H9 (cell line): ENCODE data around the gene ERC1. TPM values are rescaled to one million over a fixed set of nuclear protein-coding genes. Genes with fewer than 3 reads are reported as not detected.

Experiments
- DNase-seq: peaks from one replicate; pipeline ENCODE4 v3.0.0-alpha.2; 2017
- H2AFZ ChIP-seq: one replicate; pipeline ENCODE4 v1.6.1; 2013; ENCODE audit warnings: mild to moderate bottlenecking, low read length, control low read depth, moderate library complexity
- H2AK5ac ChIP-seq: 2 replicates; pipeline ENCODE4 v1.6.1; 2013; ENCODE audit warnings: low read length, control low read depth, mixed read lengths; ENCODE audit not compliant: insufficient read length
- H2BK120ac ChIP-seq: one replicate; pipeline ENCODE4 v1.6.1; 2013; ENCODE audit warnings: low read depth, mild to moderate bottlenecking, low read length, control low read depth, inconsistent platforms; ENCODE audit not compliant: poor library complexity, severe bottlenecking
- H2BK12ac ChIP-seq: 2 replicates; pipeline ENCODE4 v1.6.1; 2013; ENCODE audit warnings: low read length, control low read depth, mixed read lengths, low read depth; ENCODE audit not compliant: insufficient read length
- H2BK15ac ChIP-seq: 2 replicates; pipeline ENCODE4 v1.6.1; 2013; ENCODE audit warnings: low read depth, low read length, control low read depth
- H2BK20ac ChIP-seq: one replicate; pipeline ENCODE4 v1.6.1; 2013; ENCODE audit warnings: low read depth, mild to moderate bottlenecking, low read length, control low read depth, inconsistent platforms; ENCODE audit not compliant: poor library complexity, severe bottlenecking
- H2BK5ac ChIP-seq: 2 replicates; pipeline ENCODE4 v1.6.1; 2013; ENCODE audit warnings: low read length, control low read depth, mixed read lengths; ENCODE audit not compliant: insufficient read length
- H3K14ac ChIP-seq: 2 replicates; pipeline ENCODE4 v1.6.1; 2013; ENCODE audit warnings: low read length, control low read depth; ENCODE audit not compliant: insufficient read depth
- H3K18ac ChIP-seq: 2 replicates; pipeline ENCODE4 v1.6.1; 2013; ENCODE audit warnings: low read depth, mild to moderate bottlenecking, mixed read lengths, low read length, control low read depth; ENCODE audit not compliant: insufficient read length
- H3K23ac ChIP-seq: 2 replicates; pipeline ENCODE4 v1.6.1; 2013; ENCODE audit warnings: low read length, control low read depth, mixed read lengths, low read depth; ENCODE audit not compliant: insufficient read length
- H3K23me2 ChIP-seq: 2 replicates; pipeline ENCODE4 v1.6.1; 2013; ENCODE audit warnings: low read depth, mild to moderate bottlenecking, mixed read lengths, low read length, control low read depth; ENCODE audit not compliant: insufficient read length, poor library complexity, severe bottlenecking
- H3K27ac ChIP-seq: 2 replicates; pipeline ENCODE4 v1.5.1; 2013; ENCODE audit warnings: low read length, control low read depth, mixed read lengths, low read depth; ENCODE audit not compliant: insufficient read length
- H3K27me3 ChIP-seq: 2 replicates; pipeline ENCODE4 v1.6.1; 2013; ENCODE audit warnings: low read length, control low read depth, inconsistent platforms; ENCODE audit not compliant: insufficient read depth
- H3K4ac ChIP-seq: 2 replicates; pipeline ENCODE4 v1.6.1; 2013; ENCODE audit warnings: low read depth, mild to moderate bottlenecking, control low read depth, inconsistent platforms, low read length, moderate library complexity
- H3K4me1 ChIP-seq: 2 replicates; pipeline ENCODE4 v1.6.1; 2013; ENCODE audit warnings: low read length, control low read depth, inconsistent platforms; ENCODE audit not compliant: insufficient read depth
- H3K4me2 ChIP-seq: 2 replicates; pipeline ENCODE4 v1.6.1; 2013; ENCODE audit warnings: low read length, control low read depth, mixed read lengths; ENCODE audit not compliant: insufficient read length, insufficient read depth
- H3K56ac ChIP-seq: 2 replicates; pipeline ENCODE4 v1.6.1; 2013; ENCODE audit warnings: low read depth, mild to moderate bottlenecking, mixed read lengths, low read length, control low read depth; ENCODE audit not compliant: insufficient read length
- H3K79me1 ChIP-seq: 2 replicates; pipeline ENCODE4 v1.6.1; 2013; ENCODE audit warnings: low read depth, mild to moderate bottlenecking, moderate library complexity, low read length, control low read depth, inconsistent platforms; ENCODE audit not compliant: insufficient read depth, poor library complexity, severe bottlenecking
- H3K79me2 ChIP-seq: 2 replicates; pipeline ENCODE4 v1.6.1; 2013; ENCODE audit warnings: low read length, control low read depth, inconsistent platforms; ENCODE audit not compliant: insufficient read depth
- H3K9ac ChIP-seq: 2 replicates; pipeline ENCODE4 v1.6.1; 2013; ENCODE audit warnings: low read length, control low read depth, mixed read lengths; ENCODE audit not compliant: insufficient read length; ENCODE audit errors: extremely low read depth
- H3K9me3 ChIP-seq: one replicate; pipeline ENCODE4 v1.6.1; 2013; ENCODE audit warnings: low read depth, low read length, inconsistent platforms; ENCODE audit not compliant: control insufficient read depth
- H3T11ph ChIP-seq: one replicate; pipeline ENCODE4 v1.6.1; 2013; ENCODE audit warnings: mild to moderate bottlenecking, low read length, control low read depth, inconsistent platforms
- H4K20me1 ChIP-seq: one replicate; pipeline ENCODE4 v1.6.1; 2013; ENCODE audit not compliant: control insufficient read depth, insufficient read length, insufficient read depth
- H4K5ac ChIP-seq: 2 replicates; pipeline ENCODE4 v1.6.1; 2013; ENCODE audit warnings: low read depth, mild to moderate bottlenecking, mixed read lengths, low read length, control low read depth; ENCODE audit not compliant: insufficient read length
- H4K8ac ChIP-seq: replicated peaks from 2 replicates; pipeline ENCODE4 v1.6.1; 2013; ENCODE audit warnings: low read length, control low read depth, mixed read lengths, low read depth; ENCODE audit not compliant: insufficient read length
- H4K91ac ChIP-seq: 2 replicates; pipeline ENCODE4 v1.6.1; 2013; ENCODE audit warnings: low read depth, mild to moderate bottlenecking, moderate library complexity, mixed read lengths, low read length, control low read depth; ENCODE audit not compliant: insufficient read length
- H3K27ac Mint-ChIP-seq, 3 experiments: 2 replicates in 2 of 3; 3 replicates in 1 of 3; pipeline ENCODE4 v1.8.0; 2020 to 2021; ENCODE audit warnings: mixed read lengths in 3 of 3, mild to moderate bottlenecking in 1 of 3, moderate library complexity in 1 of 3
- H3K27me3 Mint-ChIP-seq: 2 replicates; pipeline ENCODE4 v1.8.0; 2021; ENCODE audit warnings: low read depth, mild to moderate bottlenecking, moderate library complexity, mixed read lengths
- H3K36me3 Mint-ChIP-seq, 3 experiments: 2 replicates in 2 of 3; 3 replicates in 1 of 3; pipeline ENCODE4 v1.8.0; 2020 to 2021; ENCODE audit warnings: low read depth in 3 of 3, mixed read lengths in 3 of 3; ENCODE audit not compliant: insufficient read depth in 1 of 3
- H3K4me1 Mint-ChIP-seq, 2 experiments: 2 replicates each; pipeline ENCODE4 v1.8.0; 2020; ENCODE audit warnings: mixed read lengths in 2 of 2
- H3K4me3 Mint-ChIP-seq, 2 experiments: 2 replicates in 1 of 2; 3 replicates in 1 of 2; pipeline ENCODE4 v1.8.0; 2020 to 2021; ENCODE audit warnings: mild to moderate bottlenecking in 2 of 2, mixed read lengths in 2 of 2, moderate library complexity in 1 of 2
- H3K9me3 Mint-ChIP-seq, 2 experiments: 2 replicates in 1 of 2; 3 replicates in 1 of 2; pipeline ENCODE4 v1.8.0; 2020; ENCODE audit warnings: mild to moderate bottlenecking in 2 of 2, mixed read lengths in 2 of 2, moderate library complexity in 1 of 2
- WGBS: extraction: QIAGEN DNeasy Blood & Tissue Kit; methylation state at CpG from one replicate; pipeline ENCODE4 v1.1.7; 2013; ENCODE audit warnings: missing lambda C conversion rate, low lambda C conversion rate, mixed read lengths; ENCODE audit not compliant: insufficient read length; ENCODE audit errors: extremely low coverage; 5-methylcytosine and 5-hydroxymethylcytosine counted together
- total RNA-seq: library from RNA; stranded (reverse); gene quantifications from 2 replicates; pipeline ENCODE4 v1.2.1, GENCODE V29; 2021
- TF ChIP-seq, protein P1 (sequence below): fragments of 200-600 bp; sonication (generic); conservative IDR thresholded peaks from 3 replicates; pipeline ENCODE4 v1.8.0; 2021; ENCODE audit warnings: antibody characterized with exemption, mild to moderate bottlenecking

Gene ERC1
- total RNA-seq, 1 experiment from 2014 or later: 51.2 TPM

- H2BK20ac ChIP-seq: no peak overlapping the region
- H3K27ac ChIP-seq: no peak overlapping the region
- no peak overlapping the region for H2BK15ac ChIP-seq
- no peaks in the 10 kb centered on the region for H3K36me3 Mint-ChIP-seq
- H4K5ac ChIP-seq: no peak overlapping the region
- no peak overlapping the region for H3K18ac ChIP-seq
- H3K79me1 ChIP-seq: peaks cover 4% of the 10 kb centered on the region
- no CpG with 5 or more reads among the region's 3 CpGs for WGBS
- no peak overlapping the region for H3K4me3 Mint-ChIP-seq
- no peak overlapping the region for H2AK5ac ChIP-seq
- H3K9me3 ChIP-seq: no peaks in the 10 kb centered on the region
- H2AFZ ChIP-seq: no peak overlapping the region
- H4K20me1 ChIP-seq: no peaks in the 10 kb centered on the region
- H3K9me3 Mint-ChIP-seq: no peaks in the 10 kb centered on the region
- H3K4me2 ChIP-seq: no peak overlapping the region
- H3K79me2 ChIP-seq: no peaks in the 10 kb centered on the region
- no peak overlapping the region for H2BK120ac ChIP-seq
- no peak overlapping the region for H2BK12ac ChIP-seq
- H3K14ac ChIP-seq: no peak overlapping the region
- H3K56ac ChIP-seq: no peak overlapping the region
- no peak overlapping the region for H3T11ph ChIP-seq
- DNase-seq: no peak
- H3K4ac ChIP-seq: no peak overlapping the region
- H3K23ac ChIP-seq: no peak overlapping the region
- no peaks in the 10 kb centered on the region for H3K27me3 ChIP-seq
- H3K9ac ChIP-seq: no peak overlapping the region
- H3K4me1 ChIP-seq: no peaks in the 10 kb centered on the region
- TF ChIP-seq, protein P1, sequence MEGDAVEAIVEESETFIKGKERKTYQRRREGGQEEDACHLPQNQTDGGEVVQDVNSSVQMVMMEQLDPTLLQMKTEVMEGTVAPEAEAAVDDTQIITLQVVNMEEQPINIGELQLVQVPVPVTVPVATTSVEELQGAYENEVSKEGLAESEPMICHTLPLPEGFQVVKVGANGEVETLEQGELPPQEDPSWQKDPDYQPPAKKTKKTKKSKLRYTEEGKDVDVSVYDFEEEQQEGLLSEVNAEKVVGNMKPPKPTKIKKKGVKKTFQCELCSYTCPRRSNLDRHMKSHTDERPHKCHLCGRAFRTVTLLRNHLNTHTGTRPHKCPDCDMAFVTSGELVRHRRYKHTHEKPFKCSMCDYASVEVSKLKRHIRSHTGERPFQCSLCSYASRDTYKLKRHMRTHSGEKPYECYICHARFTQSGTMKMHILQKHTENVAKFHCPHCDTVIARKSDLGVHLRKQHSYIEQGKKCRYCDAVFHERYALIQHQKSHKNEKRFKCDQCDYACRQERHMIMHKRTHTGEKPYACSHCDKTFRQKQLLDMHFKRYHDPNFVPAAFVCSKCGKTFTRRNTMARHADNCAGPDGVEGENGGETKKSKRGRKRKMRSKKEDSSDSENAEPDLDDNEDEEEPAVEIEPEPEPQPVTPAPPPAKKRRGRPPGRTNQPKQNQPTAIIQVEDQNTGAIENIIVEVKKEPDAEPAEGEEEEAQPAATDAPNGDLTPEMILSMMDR: no peak
- H4K8ac ChIP-seq: no peak overlapping the region
- no peaks in the 10 kb centered on the region for H3K27me3 Mint-ChIP-seq
- no peaks in the 10 kb centered on the region for H3K23me2 ChIP-seq
- H4K91ac ChIP-seq: no peak overlapping the region
- H3K4me1 Mint-ChIP-seq: peaks cover 0 to 2% of the 10 kb centered on the region in 2 experiments; a peak in 1 of 4 replicates
- no peak overlapping the region for H3K27ac Mint-ChIP-seq
- H2BK5ac ChIP-seq: no peak overlapping the region
These were observed 103.7 kb downstream of the ERC1 start for GRCh38 chr12:1094714-1095113.
